NOMO-1 treated with dmso at 0.1 percent for 144 hours (cell line): ENCODE measurements around the gene FNDC3A.
"Not testable (repeated sequence)": the region's sequence is repeated elsewhere in the genome, so short reads cannot be mapped to it uniquely, and the experiment has no call there.

Experiments
- DNase-seq: peaks from one replicate; lab custom pipeline; 2025; ENCODE audit not compliant: unreplicated experiment; lab: John Stamatoyannopoulos, UW

Gene FNDC3A

DNA sequence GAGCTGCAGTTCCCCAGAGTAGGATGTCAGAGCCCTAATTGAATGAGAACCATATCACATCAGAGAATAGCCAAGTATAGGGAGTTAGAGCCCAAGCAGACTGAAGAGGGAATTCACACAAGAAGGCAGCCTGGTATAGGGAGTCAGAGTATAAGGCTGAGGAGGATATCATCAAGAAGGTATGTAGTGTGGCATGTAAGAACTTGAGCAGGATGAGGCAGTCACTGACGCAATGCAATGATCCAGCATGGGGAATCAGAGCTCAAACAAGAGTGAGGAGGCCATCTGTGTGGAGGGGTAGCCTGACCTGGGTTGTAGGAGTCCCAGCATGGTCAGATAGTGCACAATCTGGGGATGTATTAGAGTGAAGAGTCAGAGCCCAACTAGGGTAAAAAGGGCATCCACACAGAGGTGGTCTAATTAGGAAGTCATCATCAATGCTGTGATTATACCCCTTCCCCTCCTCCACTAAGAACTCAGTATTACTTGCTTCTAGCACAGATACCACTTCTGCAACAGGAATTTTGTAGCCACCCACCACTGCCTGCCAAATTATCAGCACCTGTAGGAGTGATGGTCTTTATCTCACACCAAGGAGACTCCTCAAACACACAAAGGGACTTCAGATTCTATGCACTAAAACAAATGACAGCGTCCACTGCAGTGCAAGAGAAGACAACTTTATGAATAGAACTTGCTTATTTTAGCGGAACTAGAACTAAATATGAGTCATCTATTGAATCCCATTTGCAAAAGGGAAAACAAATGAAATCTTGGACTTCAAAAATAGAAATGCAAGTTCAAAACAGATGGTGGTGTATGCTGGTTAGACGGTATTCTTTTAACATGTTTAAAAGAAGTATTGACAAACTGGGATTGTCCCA is 107.2 kb downstream of the FNDC3A start:
- DNase-seq = no peak

GRCh38 chr13:49084961-49085360 is 109.2 kb downstream of the FNDC3A start:
- DNase-seq = no peak

DNA sequence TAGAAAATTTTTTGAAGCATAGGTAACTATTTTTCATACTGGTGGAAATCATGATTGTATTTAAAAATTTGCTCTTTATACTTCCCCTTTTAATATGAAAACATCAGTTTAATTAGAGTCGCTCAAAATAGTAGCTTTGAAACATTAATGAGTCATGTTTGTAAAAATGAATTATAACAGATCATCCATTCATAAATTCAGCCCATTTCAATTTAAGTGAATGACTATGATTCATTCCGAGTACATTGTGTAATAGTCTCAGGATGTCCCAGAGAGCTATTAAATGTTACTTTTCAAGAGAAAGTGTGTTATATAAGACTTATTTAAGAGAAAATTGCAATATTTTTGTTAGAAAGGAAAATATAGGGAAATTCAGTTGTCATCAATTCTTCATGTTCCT is 111.0 kb downstream of the FNDC3A start:
- no peak for DNase-seq

DNA sequence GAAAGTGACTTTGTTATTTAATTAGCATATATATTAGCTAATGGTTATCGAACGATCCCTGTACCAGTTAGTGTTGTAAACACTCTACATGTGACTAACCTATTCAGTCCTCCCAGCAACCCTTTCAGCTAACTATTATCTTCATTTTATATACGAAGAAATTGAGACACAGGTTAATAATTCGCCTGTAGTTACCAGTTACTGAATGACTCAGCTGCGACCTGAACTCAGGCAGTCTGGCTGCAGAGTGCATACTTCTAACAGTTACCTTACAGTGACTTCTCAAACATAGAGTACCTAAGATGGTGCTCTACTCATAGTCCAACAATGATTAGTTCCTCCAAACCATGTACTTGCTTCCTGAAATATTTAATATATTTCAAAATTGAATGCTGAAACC is 117.7 kb downstream of the FNDC3A start:
- no peak for DNase-seq

- DNase-seq = no peak
Observed at GRCh38 chr13:49097374-49097773, 121.7 kb downstream of the FNDC3A start.

DNA sequence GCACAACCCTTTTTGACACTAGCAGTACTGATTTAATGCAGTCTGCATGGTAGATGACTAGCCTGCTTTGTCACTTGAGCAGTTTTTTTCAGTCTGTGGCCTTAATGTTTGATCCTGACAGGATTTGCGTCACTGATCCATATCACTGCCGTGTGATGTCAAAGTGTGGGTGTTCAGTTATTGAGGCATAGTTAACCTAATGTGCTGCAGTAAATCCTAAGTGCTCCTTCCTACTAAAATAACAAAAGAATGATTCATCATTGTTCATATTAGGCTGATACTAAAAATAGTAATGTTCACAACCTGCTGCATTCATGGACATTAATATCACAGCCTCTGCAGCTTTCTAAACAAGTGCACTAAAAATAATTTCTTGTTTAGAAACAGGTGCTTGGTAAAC is 122.5 kb downstream of the FNDC3A start:
- no peak for DNase-seq

DNA sequence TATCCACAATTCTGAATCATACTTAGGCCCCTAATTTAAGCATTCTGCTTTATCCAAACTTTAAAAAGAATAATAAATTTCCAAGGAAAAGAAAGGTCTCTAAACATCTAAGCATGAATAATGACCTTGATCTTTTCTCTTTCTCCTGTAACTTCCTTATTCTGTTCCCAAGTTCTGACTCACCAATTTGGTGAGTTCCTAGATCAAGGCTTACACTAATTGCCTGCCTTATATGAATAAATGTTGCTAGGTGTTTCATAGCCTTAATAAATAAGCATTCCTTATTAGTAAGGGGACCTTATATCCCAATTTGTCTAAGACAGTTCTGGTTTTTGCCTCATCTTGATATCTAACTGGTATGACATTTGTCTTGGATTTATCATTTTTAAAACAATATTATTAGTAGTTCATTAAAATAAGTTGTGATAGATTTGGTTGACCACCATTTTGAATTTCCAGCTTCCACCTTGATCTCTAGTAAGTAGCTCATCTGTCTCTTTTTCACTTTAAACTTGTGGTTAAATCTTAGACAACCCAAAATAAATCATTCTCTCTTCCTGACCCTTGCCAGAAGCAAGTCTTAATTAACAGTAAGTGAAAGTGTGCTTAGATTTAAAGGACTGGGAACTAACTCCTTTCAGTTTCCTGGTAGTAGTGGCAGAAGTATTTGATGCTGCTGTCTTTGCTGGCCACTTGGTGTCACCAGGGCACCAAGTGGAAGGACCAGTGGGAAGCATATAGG is 123.2 kb downstream of the FNDC3A start:
- no peak for DNase-seq

DNA sequence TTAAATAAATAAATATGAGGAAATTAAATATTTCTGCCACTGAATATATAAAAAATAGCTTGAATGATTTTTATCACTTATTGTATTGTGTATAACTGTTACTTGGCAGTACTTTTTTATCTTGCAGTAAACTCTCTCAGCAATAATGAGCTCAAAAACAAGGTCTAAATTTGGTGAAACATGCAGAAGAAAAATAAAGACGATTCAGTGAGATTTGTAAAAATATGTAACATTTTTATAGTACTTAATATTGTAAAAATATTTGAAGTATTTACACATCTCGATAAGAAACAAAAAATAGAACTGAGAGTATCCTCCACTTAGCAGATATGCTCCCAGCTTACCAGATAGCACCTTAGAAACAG is 123.8 kb downstream of the FNDC3A start:
- no peak for DNase-seq

DNA sequence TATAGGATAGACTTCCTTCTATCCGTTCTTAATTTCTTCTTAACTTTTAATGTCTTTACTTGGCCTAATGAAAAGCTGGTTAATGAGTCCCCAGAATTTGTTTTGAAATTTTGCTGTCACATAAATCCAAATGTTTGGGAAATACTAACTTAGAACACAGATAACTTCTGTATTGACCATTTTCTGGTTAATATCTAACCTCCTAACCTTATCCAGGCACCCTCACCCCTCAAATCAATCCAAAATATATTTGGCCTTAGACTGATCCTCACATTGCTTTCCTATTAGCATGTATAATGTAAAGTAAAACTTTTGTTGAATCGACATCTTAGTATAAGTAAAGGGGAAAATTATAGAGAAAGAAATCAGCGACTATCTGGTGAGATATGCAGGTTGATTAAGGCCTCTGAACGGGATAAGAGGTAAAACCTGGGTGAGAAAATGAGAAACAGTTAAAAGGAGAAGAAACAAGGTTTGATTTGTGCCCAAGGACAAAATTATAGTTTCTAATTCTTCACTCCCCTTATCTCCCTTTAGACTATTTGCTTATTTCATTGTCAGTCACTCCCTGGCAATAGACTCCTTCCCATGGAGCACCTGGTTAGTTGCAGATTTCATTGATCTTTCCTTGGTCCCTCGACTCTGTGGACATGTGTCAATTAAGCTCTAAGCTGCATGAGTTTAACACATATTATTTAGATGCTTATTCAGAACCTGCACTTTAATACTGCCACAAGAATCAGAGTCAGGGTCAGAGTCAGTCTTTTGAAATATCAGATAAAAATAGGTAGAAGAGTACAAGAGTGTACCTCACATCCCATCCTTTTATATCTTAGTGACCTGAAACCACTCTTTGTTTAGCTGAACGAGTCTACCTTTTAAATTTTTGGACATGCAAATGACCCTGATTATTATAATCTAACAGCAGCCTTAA is 125.2 kb downstream of the FNDC3A start:
- DNase-seq = no peak

- no peak for DNase-seq
Observed at GRCh38 chr13:49108196-49108595, 132.5 kb downstream of the FNDC3A start.

DNA sequence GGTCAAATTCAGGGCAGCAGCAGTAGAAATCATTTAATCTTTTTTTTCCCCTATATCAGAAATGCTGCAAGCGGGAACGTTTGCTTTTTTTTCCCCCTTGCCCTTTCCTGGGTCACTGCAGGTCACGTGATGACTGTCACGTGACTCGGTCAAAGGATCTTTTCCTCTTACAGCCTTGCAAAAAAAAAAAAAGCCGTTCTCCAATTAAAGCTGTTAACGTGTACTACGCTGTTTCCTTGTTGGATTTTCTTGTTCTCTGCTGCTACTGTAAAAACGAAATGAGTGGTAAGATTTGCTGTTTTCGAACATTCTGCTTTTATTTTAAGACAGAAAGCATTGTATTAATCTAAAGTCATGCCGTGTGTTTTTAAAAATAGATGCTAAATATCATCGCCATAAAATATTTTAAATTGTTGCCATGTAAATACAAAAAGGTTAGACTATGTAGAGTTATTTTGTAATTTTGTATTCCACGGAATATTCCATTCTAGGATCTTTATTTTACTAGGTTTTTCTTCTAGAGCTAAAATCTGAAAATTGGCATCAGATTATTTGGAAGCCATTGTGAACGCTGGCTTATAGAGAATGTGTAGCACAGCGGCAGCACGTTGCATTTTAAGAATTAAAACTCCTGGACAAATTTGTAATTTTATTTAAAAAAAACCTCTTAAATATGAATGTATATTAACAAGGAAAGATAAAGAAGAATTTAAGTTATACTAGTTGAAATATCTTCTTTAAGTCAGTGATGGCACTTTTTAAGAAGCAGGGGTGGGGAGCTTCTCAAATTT is 134.6 kb downstream of the FNDC3A start:
- DNase-seq = peak; percentile 75

GRCh38 chr13:49110913-49111170 is 135.1 kb downstream of the FNDC3A start:
- DNase-seq = no peak

DNA sequence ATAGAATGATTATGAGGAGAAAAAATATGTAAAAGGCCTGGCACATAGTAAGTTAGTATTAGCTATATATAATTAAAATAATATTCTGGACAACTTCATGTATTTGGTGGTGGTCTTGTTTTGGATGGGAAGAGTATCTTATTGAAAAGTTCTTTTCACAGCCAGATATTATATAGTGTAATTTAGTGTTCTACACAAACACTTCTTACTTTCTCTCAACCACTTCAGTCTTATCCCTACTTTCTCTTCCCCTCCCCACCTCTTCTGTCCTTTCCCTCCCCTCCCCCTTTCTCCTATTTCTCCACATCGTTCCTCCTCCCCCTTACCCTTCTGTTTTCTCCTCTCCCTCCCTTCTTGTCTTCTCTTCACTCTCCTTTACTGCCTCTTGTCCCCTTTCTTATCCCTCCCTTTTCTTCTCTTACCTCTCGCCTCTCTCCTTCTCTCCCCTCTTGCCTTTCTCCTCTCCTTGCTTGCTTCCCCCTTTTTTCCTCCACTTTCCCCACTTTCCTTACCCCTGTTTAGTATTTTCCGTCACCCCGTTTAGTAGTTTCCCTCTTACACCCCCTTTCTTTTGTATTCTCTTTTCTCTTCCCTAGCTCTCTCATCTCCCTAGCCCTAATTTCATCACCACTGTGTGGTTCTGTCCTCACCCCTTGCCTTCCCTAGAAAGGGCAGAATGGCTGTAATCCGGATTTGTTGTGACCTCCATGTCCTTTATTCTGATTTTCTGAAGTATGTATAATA is 137.2 kb downstream of the FNDC3A start:
- DNase-seq = no peak

GRCh38 chr13:49113526-49114286 is 138.0 kb downstream of the FNDC3A start:
- DNase-seq = peak; percentile 19

DNA sequence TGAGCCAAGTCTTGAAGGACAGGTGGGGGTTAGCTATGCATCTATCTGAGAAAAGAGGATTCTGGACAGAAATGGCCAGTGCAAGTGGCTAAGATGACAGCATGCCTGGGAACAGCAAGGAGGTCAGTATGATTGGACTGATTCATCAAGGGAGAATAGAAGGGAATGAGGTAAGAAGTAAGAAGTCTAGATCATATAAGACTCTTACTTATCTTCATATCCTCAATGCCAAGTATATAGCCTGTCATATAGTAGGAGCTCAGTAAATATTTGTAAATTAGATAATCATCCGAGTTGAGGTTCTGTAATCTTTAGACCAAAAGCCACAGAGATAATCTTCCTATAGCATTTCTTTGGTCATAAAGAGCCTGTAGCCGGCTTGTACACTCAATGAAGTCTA is 141.2 kb downstream of the FNDC3A start:
- DNase-seq = no peak

DNA sequence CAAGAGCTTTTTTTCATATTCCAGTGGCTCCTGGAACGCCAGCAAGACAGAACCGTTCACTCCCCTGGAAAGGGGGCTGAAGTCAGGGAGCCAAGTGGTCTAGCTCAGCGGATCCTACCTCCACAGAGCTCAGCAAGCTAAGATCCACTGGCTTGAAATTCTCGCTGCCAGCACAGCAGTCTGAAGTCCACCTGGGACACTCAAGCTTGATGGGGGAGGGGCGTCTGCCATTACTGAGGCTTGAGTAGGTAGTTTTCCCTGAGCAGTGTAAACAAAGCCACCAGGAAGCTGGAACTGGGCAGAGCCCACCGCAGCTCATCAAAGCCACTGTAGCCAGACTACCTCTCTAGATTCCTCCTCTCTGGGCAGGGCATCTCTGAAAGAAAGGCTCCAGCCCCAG is 142.7 kb downstream of the FNDC3A start:
- DNase-seq = not testable (repeated sequence)

DNA sequence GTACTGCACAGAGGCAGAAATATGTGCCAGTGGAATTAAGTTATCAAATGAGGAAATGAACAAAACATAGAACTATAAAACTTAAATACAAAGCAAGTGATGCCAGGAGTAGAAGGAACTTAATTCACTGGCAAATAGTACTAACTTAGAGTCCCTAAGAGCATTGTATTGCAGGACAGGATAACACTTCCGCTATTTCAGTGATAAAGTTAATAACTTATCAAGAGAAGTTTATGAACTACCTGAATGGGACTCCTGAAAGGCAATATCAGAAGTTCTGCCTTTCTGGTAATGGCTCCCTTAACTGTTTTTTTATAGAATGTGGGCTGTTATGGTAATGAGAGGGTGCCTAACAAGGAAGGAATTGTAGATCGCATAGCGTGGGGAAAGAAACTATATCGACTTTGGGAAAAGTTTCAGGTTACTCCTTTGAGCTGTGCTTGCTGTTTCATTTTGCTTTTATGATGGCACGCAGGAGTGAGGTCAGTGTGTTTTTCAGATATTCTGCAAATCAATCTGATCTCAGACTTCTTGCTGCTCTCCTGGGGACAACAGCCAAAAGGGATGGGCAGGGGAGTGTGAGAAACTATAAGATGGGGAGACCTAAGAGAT is 149.1 kb downstream of the FNDC3A start:
- DNase-seq = no peak

DNA sequence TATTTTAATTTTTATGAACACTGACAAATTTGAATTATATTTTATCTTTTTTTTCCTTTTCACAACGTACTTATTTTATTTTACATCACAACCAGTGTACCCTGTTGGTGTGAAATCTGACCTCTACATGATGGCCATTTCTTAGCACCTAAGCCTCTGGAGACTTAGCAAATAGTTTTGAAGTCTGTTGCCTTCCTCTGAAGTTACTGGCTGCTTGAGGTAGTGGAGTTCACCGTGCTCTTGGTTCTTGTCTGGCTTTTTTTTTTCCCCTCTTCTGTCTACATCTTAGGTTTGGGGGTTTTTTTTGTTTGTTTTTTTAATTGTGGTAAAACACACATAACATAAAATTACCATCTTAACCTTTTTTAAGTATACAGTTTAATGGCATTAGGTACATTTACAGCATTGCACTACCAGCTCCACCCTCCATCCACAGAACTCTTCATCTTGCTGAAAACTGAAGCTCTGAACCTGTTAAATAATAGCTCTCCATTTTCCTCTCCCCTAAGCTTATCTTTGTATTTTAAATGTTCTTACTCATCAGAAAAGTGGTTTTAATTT is 150.3 kb downstream of the FNDC3A start:
- DNase-seq = no peak
